Measurements from ENCODE around the gene ZNF76.
"Not testable (repeated sequence)": the region's sequence is repeated elsewhere in the genome, so short reads cannot be mapped to it uniquely, and the experiment has no call there.

The ZNF76 gene

DNA sequence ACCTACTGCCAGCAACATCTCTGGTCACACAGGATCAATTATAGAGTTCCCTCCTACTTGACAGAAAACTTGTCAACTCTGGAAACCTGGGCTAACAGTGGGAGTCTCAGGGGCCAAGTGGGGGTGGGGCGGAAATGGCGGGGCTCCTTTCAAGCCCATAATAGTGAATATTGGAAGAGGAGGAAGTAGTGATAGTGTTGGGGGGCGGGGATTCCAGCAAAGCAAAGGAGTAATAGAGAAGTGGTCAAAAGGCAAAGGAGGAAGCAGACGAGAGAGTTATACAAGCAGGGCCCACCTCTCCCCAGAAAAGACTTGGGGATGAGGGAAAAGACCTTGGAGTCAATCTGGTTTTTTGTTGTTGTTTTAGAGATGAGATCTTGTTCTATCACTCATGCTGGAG lies 40.1 kb downstream of the ZNF76 start:
- no peak for DNase-seq (ENCODE audit: extremely low read depth, low read depth)
- TF ChIP-seq, protein P1, sequence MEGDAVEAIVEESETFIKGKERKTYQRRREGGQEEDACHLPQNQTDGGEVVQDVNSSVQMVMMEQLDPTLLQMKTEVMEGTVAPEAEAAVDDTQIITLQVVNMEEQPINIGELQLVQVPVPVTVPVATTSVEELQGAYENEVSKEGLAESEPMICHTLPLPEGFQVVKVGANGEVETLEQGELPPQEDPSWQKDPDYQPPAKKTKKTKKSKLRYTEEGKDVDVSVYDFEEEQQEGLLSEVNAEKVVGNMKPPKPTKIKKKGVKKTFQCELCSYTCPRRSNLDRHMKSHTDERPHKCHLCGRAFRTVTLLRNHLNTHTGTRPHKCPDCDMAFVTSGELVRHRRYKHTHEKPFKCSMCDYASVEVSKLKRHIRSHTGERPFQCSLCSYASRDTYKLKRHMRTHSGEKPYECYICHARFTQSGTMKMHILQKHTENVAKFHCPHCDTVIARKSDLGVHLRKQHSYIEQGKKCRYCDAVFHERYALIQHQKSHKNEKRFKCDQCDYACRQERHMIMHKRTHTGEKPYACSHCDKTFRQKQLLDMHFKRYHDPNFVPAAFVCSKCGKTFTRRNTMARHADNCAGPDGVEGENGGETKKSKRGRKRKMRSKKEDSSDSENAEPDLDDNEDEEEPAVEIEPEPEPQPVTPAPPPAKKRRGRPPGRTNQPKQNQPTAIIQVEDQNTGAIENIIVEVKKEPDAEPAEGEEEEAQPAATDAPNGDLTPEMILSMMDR (IDR thresholded peaks at IDR 0.05; ENCODE audit: low read depth, low read length) = no peak

GRCh38 chr6:35300848-35301247 lies 41.3 kb downstream of the ZNF76 start:
- no peak for DNase-seq (ENCODE audit: extremely low read depth, low read depth)
- TF ChIP-seq, protein P1 (IDR thresholded peaks at IDR 0.05; ENCODE audit: low read depth, low read length) = no peak

DNA sequence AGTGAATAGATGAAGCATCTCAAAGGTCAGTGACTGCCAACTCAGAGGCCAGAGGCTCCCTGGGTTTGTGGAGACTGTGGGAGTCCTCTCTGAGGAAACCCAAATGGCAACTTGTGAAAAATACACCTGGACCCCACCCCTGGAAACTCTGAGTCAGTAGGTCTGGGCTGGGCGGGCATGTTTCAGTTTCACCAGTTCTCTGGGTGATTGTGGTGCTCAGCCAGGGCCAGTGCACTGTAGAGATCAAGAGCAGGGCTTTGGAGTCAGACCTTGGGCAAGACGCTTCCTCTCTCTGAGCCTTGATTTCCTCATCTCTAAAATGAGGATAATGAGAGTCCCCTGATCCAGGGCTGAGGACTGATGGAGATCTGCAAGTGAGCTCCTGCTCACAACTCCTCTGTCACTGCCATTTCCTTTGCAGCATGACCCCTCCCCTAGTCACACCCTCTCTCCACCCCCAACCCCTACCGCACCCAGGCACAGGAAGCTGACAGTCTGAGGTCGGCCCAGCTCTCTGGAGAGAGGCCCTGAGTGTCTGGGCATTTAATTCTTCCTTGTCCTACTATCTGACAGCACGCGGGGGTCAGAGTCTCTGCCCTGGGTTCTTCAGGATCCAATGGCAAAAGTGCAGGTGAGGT lies 43.2 kb downstream of the ZNF76 start:
- no peak for DNase-seq (ENCODE audit: extremely low read depth, low read depth)
- TF ChIP-seq, protein P1 (IDR thresholded peaks at IDR 0.05; ENCODE audit: low read depth, low read length) = no peak

DNA sequence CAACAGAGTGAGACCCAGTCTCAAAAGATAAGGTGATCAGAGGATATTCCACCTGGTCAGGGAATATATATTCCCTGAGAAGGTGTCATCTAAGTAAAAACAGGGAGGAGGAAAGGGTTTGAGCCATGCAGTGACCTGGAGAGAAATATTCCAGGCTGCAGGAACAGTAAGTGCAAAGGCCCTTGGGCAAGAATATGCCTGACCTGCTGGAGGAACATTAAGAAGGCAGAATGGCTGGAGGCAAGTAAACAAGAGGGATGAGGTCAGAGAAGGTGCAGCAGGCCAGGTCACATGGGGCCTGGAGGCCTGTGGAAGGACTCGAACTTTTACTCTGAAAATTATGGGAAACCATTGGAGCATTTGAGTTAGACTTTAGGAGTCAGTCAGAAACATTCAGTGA lies 44.8 kb downstream of the ZNF76 start:
- no peak for DNase-seq (ENCODE audit: extremely low read depth, low read depth)
- TF ChIP-seq, protein P1 (IDR thresholded peaks at IDR 0.05; ENCODE audit: low read depth, low read length) = no peak

DNA sequence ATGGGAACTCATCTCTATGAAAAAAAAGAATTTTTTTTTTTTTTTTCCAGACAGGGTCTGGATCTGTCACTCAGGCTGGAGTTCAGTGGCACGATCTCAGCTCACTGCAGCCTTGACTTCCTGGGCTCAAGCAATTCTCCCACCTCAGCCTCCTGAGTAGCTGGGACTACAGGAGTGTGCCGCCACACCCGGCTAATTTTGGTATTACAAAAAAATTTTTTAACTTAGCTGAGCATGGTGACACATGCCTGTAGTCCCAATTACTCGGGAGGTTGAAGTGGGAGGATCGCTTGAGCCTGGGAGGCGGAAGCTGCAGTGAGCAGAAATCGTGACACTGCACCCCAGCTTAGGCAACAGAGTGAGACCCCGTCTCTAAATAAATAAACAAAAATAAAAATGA lies 45.6 kb downstream of the ZNF76 start:
- no peak for DNase-seq (ENCODE audit: extremely low read depth, low read depth)
- TF ChIP-seq, protein P1 (IDR thresholded peaks at IDR 0.05; ENCODE audit: low read depth, low read length) = no peak

DNA sequence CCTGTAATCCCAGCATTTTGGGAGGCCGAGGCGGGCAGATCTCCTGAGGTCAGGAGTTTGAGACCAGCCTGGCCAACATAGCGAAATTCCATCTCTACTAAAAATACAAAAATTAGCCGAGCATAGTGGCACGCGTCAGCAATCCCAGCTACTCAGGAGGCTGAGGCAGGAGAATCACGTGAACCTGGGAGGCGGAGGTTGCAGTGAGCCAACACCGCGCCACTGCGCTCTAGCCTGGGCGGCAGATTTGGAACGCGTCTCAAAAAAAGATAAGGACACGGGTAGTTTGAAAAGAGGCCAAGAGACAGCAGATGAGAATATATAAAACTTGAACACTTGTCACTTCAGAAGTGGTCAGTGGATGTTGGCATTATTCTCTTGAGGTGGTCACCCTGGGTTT lies 47.6 kb downstream of the ZNF76 start:
- DNase-seq (ENCODE audit: extremely low read depth, low read depth) = not testable (repeated sequence)

- not testable (repeated sequence) for DNase-seq (ENCODE audit: extremely low read depth, low read depth)
These were observed 49.0 kb downstream of the ZNF76 start for GRCh38 chr6:35308543-35308942.

- TF ChIP-seq, protein P1 (IDR thresholded peaks at IDR 0.05; ENCODE audit: low read depth, low read length) = no peak
- DNase-seq (ENCODE audit: extremely low read depth, low read depth) = no peak
These were observed 50.2 kb downstream of the ZNF76 start for GRCh38 chr6:35309611-35310264.
